Fibroblast of skin of left quadriceps (primary cell): ENCODE data around the gene VIPR1.

ENCODE experiments used
- DNase-seq, 2 experiments: peaks; one replicate each; pipeline ENCODE4 v3.0.0-alpha.2; 2013; ENCODE audit warnings: low read depth in 2 of 2

Gene VIPR1

GRCh38 chr3:42510325-42510724, 7.9 kb downstream of the VIPR1 start:
- no peak for DNase-seq

- no peak for DNase-seq
These were observed 8.8 kb downstream of the VIPR1 start for GRCh38 chr3:42511201-42511600.

GRCh38 chr3:42511736-42512135, 9.3 kb downstream of the VIPR1 start:
- no peak for DNase-seq

- no peak for DNase-seq
These were observed 10.7 kb downstream of the VIPR1 start for GRCh38 chr3:42513121-42513520.

GRCh38 chr3:42513521-42513920, 11.1 kb downstream of the VIPR1 start:
- no peak for DNase-seq

- DNase-seq = no peak
These were observed 12.4 kb downstream of the VIPR1 start for GRCh38 chr3:42514876-42515275.

GRCh38 chr3:42515391-42515916, 13.0 kb downstream of the VIPR1 start:
- no peak for DNase-seq

GRCh38 chr3:42515976-42516375, 13.5 kb downstream of the VIPR1 start:
- no peak for DNase-seq

- DNase-seq = no peak
These were observed 14.0 kb downstream of the VIPR1 start for GRCh38 chr3:42516443-42516842.

GRCh38 chr3:42517117-42517516, 14.7 kb downstream of the VIPR1 start:
- DNase-seq = no peak

GRCh38 chr3:42518800-42519567, 16.5 kb downstream of the VIPR1 start:
- DNase-seq = no peak

- DNase-seq = no peak
These were observed 17.1 kb downstream of the VIPR1 start for GRCh38 chr3:42519568-42519962.

- no peak for DNase-seq
These were observed 17.9 kb downstream of the VIPR1 start for GRCh38 chr3:42520336-42520735.

GRCh38 chr3:42520906-42521305, 18.5 kb downstream of the VIPR1 start:
- no peak for DNase-seq

GRCh38 chr3:42524751-42525150, 22.3 kb downstream of the VIPR1 start:
- no peak for DNase-seq

GRCh38 chr3:42525212-42525611, 22.8 kb downstream of the VIPR1 start:
- DNase-seq = no peak

- no peak for DNase-seq
These were observed 23.4 kb downstream of the VIPR1 start for GRCh38 chr3:42525736-42526345.

GRCh38 chr3:42526616-42527367, 24.3 kb downstream of the VIPR1 start:
- no peak for DNase-seq

- no peak for DNase-seq
These were observed 25.0 kb downstream of the VIPR1 start for GRCh38 chr3:42527368-42527917.

GRCh38 chr3:42529468-42529867, 27.0 kb downstream of the VIPR1 start:
- DNase-seq = no peak

- DNase-seq = no peak
These were observed 27.6 kb downstream of the VIPR1 start for GRCh38 chr3:42530073-42530472.

GRCh38 chr3:42531470-42531869, 29.0 kb downstream of the VIPR1 start:
- DNase-seq = no peak
